IMR-90 (cell line): ENCODE data around the gene BICD1. TPM values are rescaled to one million over a fixed set of nuclear protein-coding genes. Genes with fewer than 3 reads are reported as not detected.

ENCODE experiments used
- ATAC-seq: fragments of 200-7000 bp; cut with Tn5 transposase; 2 replicates; pipeline ENCODE4 v1.9.1; 2020; ENCODE audit warnings: low read depth, mild to moderate bottlenecking, moderate library complexity
- BruUV-seq: library from RNA; stranded (reverse); fragments of 400-500 nt; replicated peaks from 2 replicates; lab custom pipeline; 2021; lab: Mats Ljungman, UMichigan
- CTCF ChIA-PET: fragments of 300-600 bp; formaldehyde crosslinking; extraction: SDS; loops from one replicate; lab custom pipeline; 2021; ENCODE audit warnings: antibody characterized with exemption; lab: Yijun Ruan, JAX
- POLR2A ChIA-PET: fragments of 300-600 bp; sonication (Branson Sonifier 250); formaldehyde crosslinking; loops from one replicate; lab custom pipeline; 2022; ENCODE audit warnings: antibody characterized with exemption; ENCODE audit not compliant: unreplicated experiment; lab: Charles Lee
- DNase-seq: peaks from one replicate; pipeline ENCODE4 v3.0.0; 2013
- H2AFZ ChIP-seq: replicated peaks from 2 replicates; pipeline ENCODE3; 2013; ENCODE audit warnings: low read length, mild to moderate bottlenecking; ENCODE audit not compliant: poor library complexity
- H2AK5ac ChIP-seq: 2 replicates; pipeline ENCODE4 v1.6.1; 2013; ENCODE audit warnings: low read depth, low read length, inconsistent platforms
- H2AK9ac ChIP-seq: replicated peaks from 2 replicates; pipeline ENCODE3; 2013; ENCODE audit warnings: mild to moderate bottlenecking, low read depth, low read length, moderate library complexity; ENCODE audit not compliant: poor library complexity
- H2BK120ac ChIP-seq: 2 replicates; pipeline ENCODE4 v1.6.1; 2013; ENCODE audit warnings: low read depth, low read length, inconsistent platforms
- H2BK15ac ChIP-seq: 3 replicates; pipeline ENCODE4 v1.6.1; 2013; ENCODE audit warnings: low read depth, low read length, inconsistent platforms
- H2BK20ac ChIP-seq: 2 replicates; pipeline ENCODE4 v1.6.1; 2013; ENCODE audit warnings: low read depth, mild to moderate bottlenecking, inconsistent platforms, low read length, moderate library complexity
- H2BK5ac ChIP-seq: 2 replicates; pipeline ENCODE4 v1.6.1; 2013; ENCODE audit warnings: mild to moderate bottlenecking, low read depth, low read length, inconsistent platforms; ENCODE audit not compliant: poor library complexity, severe bottlenecking
- H3K14ac ChIP-seq: replicated peaks from 2 replicates; pipeline ENCODE4 v1.6.1; 2013; ENCODE audit warnings: low read depth, low read length, inconsistent platforms
- H3K18ac ChIP-seq: 2 replicates; pipeline ENCODE4 v1.6.1; 2013; ENCODE audit warnings: low read depth, low read length, control low read depth
- H3K23ac ChIP-seq: 2 replicates; pipeline ENCODE4 v1.6.1; 2013; ENCODE audit warnings: low read depth, low read length, inconsistent platforms
- H3K27ac ChIP-seq: 2 replicates; pipeline ENCODE4 v1.5.1; 2013; ENCODE audit warnings: mild to moderate bottlenecking, control low read depth, low read length; ENCODE audit not compliant: insufficient read depth
- H3K27me3 ChIP-seq: 2 replicates; pipeline ENCODE4 v1.6.1; 2013; ENCODE audit warnings: low read length; ENCODE audit not compliant: control insufficient read depth, insufficient read depth
- H3K36me3 ChIP-seq: 2 replicates; pipeline ENCODE4 v1.6.1; 2013; ENCODE audit warnings: low read length, mixed read lengths; ENCODE audit not compliant: control insufficient read depth, insufficient read depth
- H3K4ac ChIP-seq: 2 replicates; pipeline ENCODE4 v1.6.1; 2013; ENCODE audit warnings: low read depth, low read length, inconsistent platforms
- H3K4me1 ChIP-seq: 2 replicates; pipeline ENCODE4 v1.6.1; 2013; ENCODE audit warnings: low read length, mixed read lengths; ENCODE audit not compliant: control insufficient read depth, insufficient read depth
- H3K4me2 ChIP-seq: 2 replicates; pipeline ENCODE4 v1.6.1; 2013; ENCODE audit warnings: low read depth, mild to moderate bottlenecking, control low read depth, low read length, moderate library complexity
- H3K4me3 ChIP-seq: 2 replicates; pipeline ENCODE4 v1.5.1; 2013; ENCODE audit warnings: low read depth, mild to moderate bottlenecking, control low read depth, low read length, moderate library complexity; ENCODE audit not compliant: insufficient read depth
- H3K56ac ChIP-seq: 2 replicates; pipeline ENCODE4 v1.6.1; 2013; ENCODE audit warnings: low read length, inconsistent platforms; ENCODE audit not compliant: insufficient read depth; ENCODE audit errors: extremely low read depth
- H3K79me1 ChIP-seq, 2 experiments: 2 replicates each; pipeline ENCODE4 v1.6.1; 2013; ENCODE audit warnings: low read length in 2 of 2, inconsistent platforms in 1 of 2, low read depth in 1 of 2
- H3K9ac ChIP-seq: 2 replicates; pipeline ENCODE4 v1.6.1; 2013; ENCODE audit warnings: low read depth, low read length, control low read depth
- H3K9me1 ChIP-seq: 2 replicates; pipeline ENCODE4 v1.6.1; 2013; ENCODE audit warnings: low read length, inconsistent platforms; ENCODE audit not compliant: insufficient read depth
- H3K9me3 ChIP-seq: 2 replicates; pipeline ENCODE4 v1.6.1; 2013; ENCODE audit warnings: low read length; ENCODE audit not compliant: control insufficient read depth, insufficient read depth
- H4K20me1 ChIP-seq: 2 replicates; pipeline ENCODE4 v1.6.1; 2013; ENCODE audit warnings: low read length, inconsistent platforms; ENCODE audit not compliant: insufficient read depth
- H4K5ac ChIP-seq: 2 replicates; pipeline ENCODE4 v1.6.1; 2013; ENCODE audit warnings: mild to moderate bottlenecking, low read depth, low read length, control low read depth
- H4K8ac ChIP-seq, 2 experiments: 2 replicates each; pipeline ENCODE4 v1.6.1; 2013; ENCODE audit warnings: low read depth in 2 of 2, low read length in 2 of 2, control low read depth in 1 of 2, inconsistent platforms in 1 of 2
- H4K91ac ChIP-seq: 2 replicates; pipeline ENCODE4 v1.6.1; 2013; ENCODE audit warnings: low read depth, low read length, inconsistent platforms; ENCODE audit not compliant: insufficient read depth
- BHLHE40 ChIP-seq: fragments of 150-350 bp; IDR thresholded peaks from 2 replicates; pipeline ENCODE4 v1.6.1; 2016; ENCODE audit warnings: mild to moderate bottlenecking, low read depth, low read length
- CEBPB ChIP-seq: IDR thresholded peaks from 2 replicates; pipeline ENCODE4 v1.6.1; 2012; ENCODE audit warnings: low read depth, low read length, improper control_type of control experiment
- CHD1 ChIP-seq: IDR thresholded peaks from 2 replicates; pipeline ENCODE4 v1.6.1; 2012; ENCODE audit warnings: low read depth, low read length, improper control_type of control experiment
- CTCF ChIP-seq: conservative IDR thresholded peaks from 2 replicates; pipeline ENCODE4 v1.5.1; 2012; ENCODE audit warnings: mild to moderate bottlenecking, low read depth, low read length, improper control_type of control experiment
- MAFK ChIP-seq: IDR thresholded peaks from 2 replicates; pipeline ENCODE4 v1.6.1; 2012; ENCODE audit warnings: low read depth, low read length, improper control_type of control experiment
- MAZ ChIP-seq: IDR thresholded peaks from 2 replicates; pipeline ENCODE4 v1.6.1; 2012; ENCODE audit warnings: low read depth, mild to moderate bottlenecking, low read length, improper control_type of control experiment, moderate library complexity, borderline replicate concordance
- MXI1 ChIP-seq: IDR thresholded peaks from 2 replicates; pipeline ENCODE4 v1.6.1; 2012; ENCODE audit warnings: low read depth, mild to moderate bottlenecking, low read length, moderate library complexity, borderline replicate concordance
- NFE2L2 ChIP-seq: fragments of 150-350 bp; IDR thresholded peaks from 2 replicates; pipeline ENCODE4 v1.6.1; 2016; ENCODE audit warnings: low read depth, mild to moderate bottlenecking, low read length
- POLR2A ChIP-seq: IDR thresholded peaks from 2 replicates; pipeline ENCODE4 v1.6.1; 2012; ENCODE audit warnings: mild to moderate bottlenecking, low read depth, low read length
- RAD21 ChIP-seq: IDR thresholded peaks from 2 replicates; pipeline ENCODE4 v1.6.1; 2012; ENCODE audit warnings: low read length, improper control_type of control experiment
- RCOR1 ChIP-seq: IDR thresholded peaks from 2 replicates; pipeline ENCODE4 v1.6.1; 2012; ENCODE audit warnings: mild to moderate bottlenecking, low read length, improper control_type of control experiment; ENCODE audit not compliant: insufficient replicate concordance
- RFX5 ChIP-seq: IDR thresholded peaks from 2 replicates; pipeline ENCODE4 v1.8.0; 2012; ENCODE audit warnings: low read depth, mild to moderate bottlenecking, low read length, moderate library complexity
- SMC3 ChIP-seq: fragments of 150-350 bp; IDR thresholded peaks from 2 replicates; pipeline ENCODE4 v1.6.1; 2016; ENCODE audit warnings: low read depth, mild to moderate bottlenecking, antibody characterized with exemption, low read length, moderate library complexity
- USF2 ChIP-seq: fragments of 150-350 bp; IDR thresholded peaks from 2 replicates; pipeline ENCODE4 v1.6.1; 2017; ENCODE audit warnings: mild to moderate bottlenecking, antibody characterized with exemption, low read length, low read depth
- WGBS, 2 experiments: methylation state at CpG; one replicate each; pipeline versions ENCODE4 v1.1.5 to v1.1.7; 2013; ENCODE audit warnings: missing lambda C conversion rate in 2 of 2; ENCODE audit not compliant: insufficient read length in 1 of 2; ENCODE audit errors: extremely low coverage in 2 of 2; 5-methylcytosine and 5-hydroxymethylcytosine counted together
- dilution Hi-C: fragments of 300-500 bp; cut with HindIII; formaldehyde crosslinking; loops from one replicate; pipeline ENCODE4 v1.14.3; 2018; ENCODE audit warnings: low sequenced_read_pairs; ENCODE audit not compliant: unreplicated experiment
- in situ Hi-C: fragments of 300-500 bp; cut with MboI; formaldehyde crosslinking; loops from 3 replicates; pipeline ENCODE4 v1.14.3; 2019; ENCODE audit warnings: low sequenced_read_pairs, inconsistent platforms, mixed read lengths
- intact Hi-C: fragments of 100-400 bp; cut with micrococcal nuclease; formaldehyde crosslinking; loops from 2 replicates; pipeline ENCODE4 v1.10.0; 2022
- polyA plus RNA-seq, 3 experiments: library from polyadenylated mRNA; depleted of rRNA; stranded (reverse); fragments of >200 nt; gene quantifications; 2 replicates each; pipeline ENCODE4 v1.2.3, GENCODE V29; 2012; ENCODE audit warnings: low replicate concordance in 1 of 3
- total RNA-seq: library from RNA; depleted of rRNA; stranded (reverse); fragments of >200 nt; gene quantifications from 2 replicates; pipeline ENCODE4 v1.2.3, GENCODE V29; 2012

Gene BICD1
- total and polyA plus RNA-seq, 2 of the 4 experiments (the other 2 are of a cell fraction) = 17.2 to 21.8 TPM

- no CpG with 5 or more reads among the region's 6 CpGs for WGBS, 2 experiments
- no peak overlapping the region for H2AFZ ChIP-seq
- no peak overlapping the region for H2AK9ac ChIP-seq
- H2BK5ac ChIP-seq = no peak overlapping the region
- H3K79me1 ChIP-seq = peaks cover 26 to 32% of the 10 kb centered on the region in 2 experiments
- no peak overlapping the region for H2BK120ac ChIP-seq
- no peaks in the 10 kb centered on the region for H3K9me3 ChIP-seq
- H3K23ac ChIP-seq = no peak overlapping the region
- no peak overlapping the region for H3K4ac ChIP-seq
- peaks cover 3% of the 10 kb centered on the region; the same call in 1 of the 2 replicates for H3K36me3 ChIP-seq
- no peak overlapping the region for H4K5ac ChIP-seq
- H4K20me1 ChIP-seq = peaks cover 5% of the 10 kb centered on the region; the same call in 1 of the 2 replicates
- no peak overlapping the region for H3K4me3 ChIP-seq
- H3K27ac ChIP-seq = no peak overlapping the region
- in situ Hi-C loops = no loop called here
- no peak for ATAC-seq
- ChIA-PET POLR2A (no interaction called here), CTCF (no interaction called here)
- no peaks in the 10 kb centered on the region; the same call in 1 of the 2 replicates for H3K9me1 ChIP-seq
- H3K14ac ChIP-seq = no peak overlapping the region
- intact Hi-C loops = no loop called here
- DNase-seq = no peak
- dilution Hi-C loops = no loop called here
- no peak overlapping the region for H2BK20ac ChIP-seq
- H3K4me1 ChIP-seq = peaks cover 4% of the 10 kb centered on the region
- no peaks in the 10 kb centered on the region for H3K27me3 ChIP-seq
- H4K91ac ChIP-seq = no peak overlapping the region
- H3K4me2 ChIP-seq = no peak overlapping the region
- no peak overlapping the region for H2BK15ac ChIP-seq
- no peak overlapping the region for H3K18ac ChIP-seq
- no peak overlapping the region for H3K56ac ChIP-seq
- H2AK5ac ChIP-seq = no peak overlapping the region
- H3K9ac ChIP-seq = no peak overlapping the region
- no peak overlapping the region for H4K8ac ChIP-seq
- no peak for TF ChIP-seq MAZ
- no peak for TF ChIP-seq CHD1
- no peak for TF ChIP-seq RCOR1
- no peak for TF ChIP-seq NFE2L2
- no peak for TF ChIP-seq RFX5
- no peak for TF ChIP-seq CTCF
- no peak for TF ChIP-seq SMC3
- no peak for TF ChIP-seq CEBPB
- TF ChIP-seq RAD21 = no peak
- no peak for TF ChIP-seq BHLHE40
- TF ChIP-seq MXI1 = no peak
- no peak for TF ChIP-seq POLR2A
- no peak for TF ChIP-seq USF2
- TF ChIP-seq MAFK = no peak
- no TSS peak for BruUV-seq
Measured at GRCh38 chr12:32179011-32179395, 72.4 kb downstream of the BICD1 start.
